NOMO-1 (cell line): ENCODE data around the gene GABPB2.
"Not testable (repeated sequence)": the region's sequence is repeated elsewhere in the genome, so short reads cannot be mapped to it uniquely, and the experiment has no call there.

Experiments
- DNase-seq, 2 experiments: peaks; one replicate each; lab custom pipeline; 2025; ENCODE audit not compliant: unreplicated experiment in 2 of 2; lab: John Stamatoyannopoulos, UW

Gene GABPB2

DNA sequence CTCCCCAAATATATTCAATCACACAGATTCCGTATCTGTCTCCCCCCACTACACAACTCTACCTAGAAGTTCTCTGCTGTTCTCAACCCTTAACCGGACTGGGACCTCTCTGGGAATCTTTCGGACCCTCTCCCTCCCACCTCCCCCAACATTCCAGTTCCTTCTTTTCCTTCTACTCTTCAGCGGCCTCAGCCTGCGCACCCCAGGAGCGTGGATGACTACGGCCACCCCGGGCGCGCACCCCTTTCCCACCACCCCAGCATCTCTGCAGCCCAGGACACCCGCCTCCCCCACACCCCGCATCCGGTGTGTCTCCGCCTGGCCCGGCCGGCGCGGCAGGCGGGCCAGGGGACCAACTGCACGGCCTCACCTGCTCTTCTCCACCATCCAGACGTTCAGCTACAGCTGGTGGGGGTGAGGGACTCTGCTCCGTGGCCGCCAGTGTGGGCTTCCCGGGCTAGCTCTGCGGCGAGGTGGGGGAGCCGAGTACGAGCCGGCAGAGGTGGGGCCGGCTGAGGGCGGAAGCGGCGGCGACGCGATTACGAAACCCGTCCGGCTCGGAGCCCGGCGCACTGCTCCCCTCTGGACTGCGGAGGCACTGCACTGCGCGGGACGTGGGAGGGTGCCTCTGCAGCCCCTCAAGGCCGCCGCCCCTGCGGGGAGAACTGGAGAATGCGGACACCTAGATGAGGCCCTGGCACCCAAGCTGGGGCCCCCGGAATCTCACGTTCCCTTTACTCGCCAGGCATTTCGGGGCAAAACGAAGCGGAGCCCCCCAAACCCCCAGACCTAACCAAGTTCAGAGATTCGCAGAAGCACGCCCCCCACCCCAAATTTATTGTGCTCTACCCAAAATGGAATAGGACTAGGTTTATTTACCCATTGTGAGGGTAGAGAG lies 11.2 kb upstream of the GABPB2 start, which contains the start of gene CDC42SE1:
Gene CDC42SE1 (minus strand): TSS at position 514 of the 898 bp plus-strand sequence. CDS start 3,892 bp downstream, outside the sequence.
- peak; percentile 86 to 87 for DNase-seq

DNA sequence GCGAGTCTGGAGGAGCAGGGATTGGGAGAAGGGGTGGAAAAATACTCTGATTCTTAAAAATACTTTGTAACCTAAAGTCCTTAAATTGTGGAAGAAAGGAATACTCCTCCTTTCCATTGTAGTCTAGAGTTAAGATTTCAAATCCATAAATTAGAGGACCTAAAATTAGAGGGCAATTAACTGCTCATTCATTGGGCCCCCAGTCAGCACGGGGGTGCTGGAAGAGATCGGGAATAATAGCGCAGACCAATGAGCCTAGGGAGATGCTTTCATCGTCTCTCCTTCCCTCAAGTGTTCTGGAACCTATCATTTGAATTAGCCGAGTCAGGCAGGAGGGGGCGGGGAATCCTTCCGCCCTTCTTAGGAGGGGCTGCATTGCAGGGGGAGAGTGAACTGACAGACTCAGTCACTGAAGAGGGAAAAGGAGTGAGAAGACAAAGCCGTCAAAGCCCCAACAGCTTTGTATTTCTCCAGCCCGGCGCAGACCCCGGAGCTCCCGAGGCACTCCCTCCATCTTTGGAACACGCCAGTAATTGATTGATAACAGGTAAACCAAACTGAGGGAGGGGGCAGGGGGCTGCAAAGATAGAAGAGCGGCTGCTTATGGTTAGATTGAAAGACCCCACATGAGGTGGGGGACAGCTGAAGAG lies 10.4 kb upstream of the GABPB2 start, which contains the start of gene MLLT11:
Gene MLLT11 (plus strand): TSS at position 391 of the 650 bp plus-strand sequence. CDS start 6,828 bp downstream, outside the sequence.
- DNase-seq, result no peak

DNA sequence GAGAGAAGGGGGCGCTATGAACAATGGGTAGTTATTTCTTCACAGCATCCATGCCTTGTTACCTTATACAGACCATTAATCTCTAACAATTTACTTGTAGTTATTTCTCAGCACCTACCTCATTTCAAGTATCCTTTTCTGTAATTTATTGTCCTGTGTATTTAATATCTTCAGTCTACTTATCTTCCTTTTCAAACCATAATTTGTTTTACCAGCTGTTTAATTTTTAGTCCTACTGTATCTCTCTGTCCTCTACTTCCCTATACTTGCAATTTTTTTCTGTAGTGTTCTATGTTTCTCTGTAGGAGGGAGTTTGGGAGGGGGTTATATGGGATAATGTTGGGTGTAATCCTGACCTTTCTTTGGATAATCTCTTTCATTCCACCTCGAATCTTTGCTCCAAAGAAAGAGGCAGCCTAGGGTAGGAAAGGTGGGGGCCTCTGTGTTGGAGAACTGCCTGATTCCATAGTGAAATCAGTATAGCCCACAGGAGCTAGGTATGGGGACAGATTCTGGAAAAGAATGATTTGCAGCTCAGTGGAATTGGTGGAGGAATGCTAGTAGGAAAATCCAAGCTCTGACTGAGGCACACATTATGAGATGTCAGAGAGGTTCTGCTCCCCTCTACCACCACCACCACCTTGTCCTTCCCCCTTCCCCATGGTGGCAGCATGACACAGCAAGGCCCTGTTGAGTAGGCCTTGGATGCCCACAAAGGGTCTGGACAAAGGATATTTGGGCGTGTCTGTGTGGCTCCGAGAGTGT lies 9.7 kb upstream of the GABPB2 start:
- DNase-seq, result no peak

DNA sequence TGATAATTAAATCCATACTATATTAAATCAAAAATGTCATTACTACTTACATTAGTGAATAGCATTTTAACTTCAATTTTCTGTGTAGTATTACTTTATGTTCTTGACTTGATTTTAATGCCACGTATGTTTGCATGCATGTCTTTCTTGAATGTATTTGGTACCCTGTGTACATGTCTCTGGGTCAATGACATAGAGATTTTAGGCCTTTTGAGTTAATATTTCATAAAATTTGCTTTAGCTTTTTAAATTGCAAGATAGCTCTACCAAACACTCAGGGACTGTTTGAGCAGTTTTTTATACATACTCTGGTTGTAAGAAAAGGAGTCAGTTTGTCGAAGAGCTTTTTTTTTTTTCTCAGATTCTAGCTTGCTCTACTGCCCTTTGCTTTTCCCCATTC lies 8.9 kb upstream of the GABPB2 start:
- DNase-seq, result no peak

DNA sequence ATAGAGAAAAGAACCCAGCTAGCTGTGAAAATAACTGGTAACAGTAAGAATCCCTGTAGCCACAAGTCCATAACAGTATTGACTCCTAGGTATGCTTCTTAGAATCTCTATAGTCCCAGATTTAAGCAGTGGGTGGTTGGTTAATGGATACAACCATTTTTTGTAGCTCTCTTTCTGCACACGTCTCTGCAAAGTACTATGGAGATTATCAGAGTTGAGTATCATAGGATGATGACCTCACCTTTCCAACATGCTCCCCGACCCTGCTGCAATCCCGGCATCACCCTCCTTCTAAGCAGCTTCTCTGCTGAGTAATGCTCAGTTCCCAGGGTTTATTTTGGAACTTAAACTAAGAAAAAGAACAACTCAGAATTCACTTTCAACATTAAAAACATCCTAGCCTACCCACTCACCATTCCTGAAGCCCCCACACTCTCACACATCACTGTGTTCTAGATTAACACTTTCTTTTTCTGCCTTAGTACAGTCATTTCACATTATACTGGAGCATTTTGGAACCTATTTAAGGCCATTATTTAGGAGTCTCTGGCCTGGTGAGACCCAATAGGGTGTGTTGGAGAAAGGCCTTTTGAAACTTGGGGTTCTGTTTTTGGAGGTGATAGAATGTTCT lies 7.7 kb upstream of the GABPB2 start:
- DNase-seq, result no peak

DNA sequence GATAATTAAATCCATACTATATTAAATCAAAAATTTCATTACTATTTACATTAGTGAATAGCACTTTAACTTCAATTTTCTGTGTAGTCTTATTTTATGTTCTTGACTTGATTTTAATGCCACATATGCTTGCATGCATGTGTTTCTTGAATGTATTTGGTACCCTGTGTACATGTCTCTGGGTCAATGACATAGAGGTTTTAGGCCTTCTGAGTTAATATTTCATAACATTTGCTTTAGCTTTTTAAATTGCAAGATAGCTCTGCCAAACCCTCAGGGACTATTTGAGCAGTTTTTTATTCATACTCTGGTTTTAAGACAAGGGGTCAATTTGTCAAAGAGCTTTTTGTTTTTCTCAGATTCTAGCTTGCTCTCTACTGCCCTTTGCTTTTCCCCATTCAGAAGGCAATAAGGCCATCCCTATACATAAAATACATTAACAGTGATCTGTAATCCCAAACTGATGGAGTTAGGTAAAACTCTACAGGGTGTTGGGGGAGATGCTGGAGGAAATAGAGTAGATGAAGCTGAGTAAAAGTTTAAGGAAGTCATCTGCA lies 5.4 kb upstream of the GABPB2 start:
- no peak for DNase-seq

DNA sequence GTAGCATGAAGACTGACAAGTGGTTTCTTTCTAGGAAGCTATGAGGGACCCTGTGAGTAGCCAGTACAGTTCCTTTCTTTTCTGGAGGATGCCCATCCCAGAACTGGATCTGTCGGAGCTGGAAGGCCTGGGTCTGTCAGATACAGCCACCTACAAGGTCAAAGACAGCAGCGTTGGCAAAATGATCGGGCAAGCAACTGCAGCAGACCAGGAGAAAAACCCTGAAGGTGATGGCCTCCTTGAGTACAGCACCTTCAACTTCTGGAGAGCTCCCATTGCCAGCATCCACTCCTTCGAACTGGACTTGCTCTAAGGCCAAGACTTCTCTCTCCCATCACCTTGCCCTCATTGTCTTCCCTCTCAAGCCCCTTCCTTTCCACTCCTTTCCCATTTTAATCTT lies 3.4 kb upstream of the GABPB2 start:
- no peak for DNase-seq

DNA sequence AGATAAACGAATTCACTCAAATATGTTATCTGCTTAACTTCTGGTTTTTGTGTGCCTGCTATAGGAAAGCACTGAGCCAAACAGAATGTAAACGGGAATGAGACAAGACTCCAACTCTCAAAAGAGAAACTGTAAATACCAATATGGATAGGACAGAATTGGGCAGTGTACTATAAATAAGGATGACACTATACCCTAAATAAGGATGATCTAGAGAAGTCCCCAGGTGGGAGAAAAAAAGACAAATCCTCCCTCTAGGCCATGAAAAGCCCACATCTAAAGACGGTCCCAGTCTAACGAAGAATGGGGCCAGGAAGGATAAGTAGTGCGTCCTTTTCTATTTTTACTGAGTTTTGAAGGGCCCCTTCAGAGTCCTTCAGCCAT lies 1.5 kb upstream of the GABPB2 start:
- no peak for DNase-seq

DNA sequence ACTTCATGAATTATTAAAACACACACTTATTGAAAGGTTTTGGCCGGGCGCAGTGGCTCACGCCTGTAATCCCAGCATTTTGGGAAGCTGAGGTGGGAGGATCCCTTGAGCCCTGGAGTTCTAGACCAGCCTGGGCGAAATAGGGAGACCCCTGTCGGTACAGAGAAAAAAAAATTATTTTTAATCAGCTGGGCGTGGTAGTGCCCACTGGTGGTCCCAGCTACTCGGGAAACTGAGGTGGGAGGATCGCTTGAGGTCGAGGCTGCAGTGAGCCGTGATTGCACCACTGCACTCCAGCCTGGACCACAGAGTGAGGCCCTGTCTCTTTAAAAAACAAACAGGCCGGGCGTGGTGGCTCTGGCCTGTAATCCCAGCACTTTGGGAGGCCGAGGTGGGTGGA lies 1.7 kb downstream of the GABPB2 start:
- DNase-seq, result no peak

DNA sequence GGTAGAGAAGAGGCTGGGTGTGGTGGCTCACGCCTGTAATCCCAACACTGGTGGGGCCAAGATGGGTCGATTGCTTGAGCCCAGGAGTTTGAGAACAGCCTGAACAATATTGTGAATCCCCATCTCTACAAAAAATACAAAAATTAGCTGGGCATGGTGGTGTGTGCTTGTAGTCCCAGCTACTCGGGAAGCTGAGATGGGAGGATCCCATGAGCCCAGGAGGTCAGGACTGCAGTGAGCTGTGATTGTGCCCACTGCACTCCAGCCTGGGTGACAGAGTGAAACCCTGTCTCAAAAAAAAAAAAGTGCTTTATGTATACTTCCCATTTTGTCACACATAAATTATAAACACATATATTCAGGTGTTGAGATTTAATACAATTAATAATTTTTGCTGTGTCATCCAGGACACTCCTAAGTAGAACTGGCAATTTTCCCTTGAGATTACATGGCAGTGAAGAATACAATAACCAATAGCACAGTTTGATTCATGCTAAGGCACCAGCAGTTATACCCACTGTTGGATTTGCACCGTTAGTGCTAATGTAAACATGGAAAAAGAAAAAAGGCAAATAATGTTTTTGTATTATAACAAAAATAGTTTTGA lies 15.5 kb downstream of the GABPB2 start:
- DNase-seq, result no peak

DNA sequence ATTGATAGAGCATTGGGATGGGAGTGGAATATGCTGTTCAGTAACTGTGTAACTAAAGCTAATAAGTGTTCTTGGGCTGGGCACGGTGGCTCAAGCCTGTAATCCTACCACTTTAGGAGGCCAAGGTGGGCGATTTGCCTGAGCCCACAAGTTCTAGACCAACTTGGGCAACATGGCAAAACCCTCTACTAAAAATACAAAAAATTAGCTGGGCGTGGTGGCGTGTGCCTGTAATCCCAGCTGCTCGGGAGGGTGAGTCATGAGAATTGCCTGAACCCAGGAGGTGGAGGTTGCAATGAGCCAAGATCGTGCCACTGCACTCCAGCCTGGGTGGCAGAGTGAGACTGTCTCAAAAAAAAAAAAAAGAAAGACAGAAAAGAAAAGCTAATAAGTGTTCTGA lies 26.9 kb downstream of the GABPB2 start:
- DNase-seq, result not testable (repeated sequence)

DNA sequence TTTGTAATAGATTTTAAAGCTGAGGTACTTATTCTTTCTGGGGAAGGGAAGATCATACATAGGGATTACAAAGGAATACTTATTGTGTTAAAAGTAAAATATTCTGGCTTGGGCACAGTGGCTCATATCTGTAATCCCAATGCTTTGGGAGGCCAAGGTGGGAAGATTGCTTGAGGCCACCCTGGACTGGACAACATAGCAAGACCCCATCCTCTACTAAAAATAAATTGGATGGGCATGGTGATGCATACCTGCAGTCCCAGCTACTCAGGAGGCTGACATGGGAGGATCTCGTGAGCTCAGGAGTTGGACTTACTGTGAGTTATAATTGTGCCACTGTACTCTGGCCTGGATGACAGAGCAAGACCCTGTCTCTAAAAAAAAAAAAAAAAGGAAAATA lies 27.6 kb downstream of the GABPB2 start:
- no peak for DNase-seq

DNA sequence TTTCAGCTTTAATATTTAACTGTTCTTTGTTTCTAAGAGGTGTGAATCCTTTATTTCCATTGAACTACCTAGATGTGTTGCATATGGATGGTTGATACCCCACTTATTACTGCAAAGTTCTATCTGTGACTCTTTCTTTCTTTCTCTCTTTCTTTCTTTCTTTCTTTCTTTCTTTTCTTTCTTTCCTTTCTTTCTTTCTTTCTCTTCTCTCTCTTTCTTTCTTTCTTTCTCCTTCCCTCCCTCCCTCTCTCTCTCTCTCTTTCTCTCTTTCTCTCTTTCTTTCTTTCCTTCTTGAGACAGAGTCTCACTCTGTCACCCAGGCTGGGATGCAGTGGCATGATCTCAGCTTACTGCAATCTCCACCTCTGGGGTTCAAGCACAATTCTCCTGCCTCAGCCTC lies 34.1 kb downstream of the GABPB2 start:
- no peak for DNase-seq

DNA sequence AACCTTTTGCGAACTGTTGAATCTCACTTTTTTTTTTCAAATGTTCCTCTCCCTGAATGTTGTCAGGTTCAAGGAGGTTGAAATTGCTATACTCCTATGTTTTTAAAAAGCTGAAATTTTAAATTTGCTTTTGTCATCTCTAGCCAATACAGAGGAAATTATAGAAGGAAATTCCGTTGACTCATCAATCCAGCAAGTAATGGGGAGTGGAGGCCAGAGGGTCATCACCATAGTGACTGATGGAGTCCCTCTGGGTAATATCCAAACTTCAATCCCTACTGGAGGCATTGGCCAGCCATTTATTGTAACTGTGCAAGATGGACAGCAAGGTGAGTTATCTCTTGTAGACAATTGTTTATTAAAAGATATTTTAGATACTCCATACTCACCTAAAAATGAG lies 36.3 kb downstream of the GABPB2 start:
- DNase-seq, result no peak

DNA sequence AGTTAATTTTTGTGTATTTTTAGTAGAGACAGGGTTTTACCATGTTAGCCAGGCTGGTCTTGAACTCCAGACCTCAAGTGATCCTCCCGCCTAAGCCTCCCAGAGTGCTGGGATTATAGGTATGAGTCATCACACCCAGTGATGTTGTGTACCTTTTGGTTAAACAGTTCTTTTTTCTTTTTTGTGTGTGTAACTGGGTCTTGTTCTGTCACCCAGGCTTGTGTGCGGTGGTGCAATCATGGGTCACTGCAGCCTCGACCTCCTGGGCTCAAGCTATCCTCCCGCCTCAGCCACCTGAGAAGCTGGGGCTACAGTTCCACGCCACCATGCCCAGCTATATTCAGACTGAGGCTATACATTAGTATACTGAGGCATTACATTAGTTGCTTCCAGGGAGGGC lies 37.8 kb downstream of the GABPB2 start:
- no peak for DNase-seq

DNA sequence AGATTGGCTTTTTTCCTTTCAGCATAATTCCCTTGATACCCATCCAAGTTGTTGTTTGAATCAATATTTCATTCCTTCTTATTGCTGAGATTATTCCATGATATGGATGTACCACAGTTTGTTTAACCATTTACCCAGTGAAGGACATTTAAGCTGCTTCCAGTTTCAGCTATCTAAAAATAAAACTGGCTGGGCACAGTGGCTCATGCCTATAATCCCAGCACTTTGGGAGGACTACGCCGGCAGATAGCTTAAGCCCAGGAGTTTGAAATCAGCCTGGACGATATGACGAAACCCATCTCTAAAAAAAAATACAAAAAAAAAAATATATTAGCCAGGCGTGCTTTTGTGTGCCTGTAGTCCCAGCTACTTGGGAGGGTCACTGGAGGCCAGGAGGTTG lies 43.3 kb downstream of the GABPB2 start:
- no peak for DNase-seq

DNA sequence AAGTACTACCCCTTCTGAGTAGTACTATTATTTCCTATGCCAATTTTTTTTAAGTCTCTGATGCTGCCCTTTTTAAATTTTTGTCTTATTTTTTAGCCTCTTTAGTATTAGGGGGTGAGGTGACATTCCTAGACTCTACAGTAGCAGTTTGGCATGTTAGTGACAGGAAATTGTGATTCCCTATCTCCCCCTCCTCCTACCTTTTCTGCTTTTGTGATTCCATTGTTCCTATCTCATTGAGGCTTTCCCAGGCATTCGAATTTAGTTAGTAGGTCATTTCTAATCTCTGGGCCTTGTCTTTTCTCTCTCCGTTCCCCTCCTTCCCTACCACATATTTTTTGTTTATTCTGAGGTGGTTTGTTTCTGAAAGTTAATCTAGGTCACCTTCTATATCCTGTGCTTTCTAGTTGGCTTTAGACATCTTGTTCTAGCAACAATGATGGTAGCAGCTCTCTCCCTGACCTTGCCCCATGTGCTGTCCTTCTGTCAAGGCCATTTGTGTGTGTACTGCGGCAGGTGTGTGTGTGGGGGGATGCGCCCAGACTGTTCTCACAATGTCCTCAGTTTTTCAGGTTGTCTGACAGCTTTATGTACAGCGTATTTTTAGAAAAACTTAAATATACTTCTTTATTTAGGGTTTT lies 54.3 kb downstream of the GABPB2 start:
- DNase-seq, result no peak

DNA sequence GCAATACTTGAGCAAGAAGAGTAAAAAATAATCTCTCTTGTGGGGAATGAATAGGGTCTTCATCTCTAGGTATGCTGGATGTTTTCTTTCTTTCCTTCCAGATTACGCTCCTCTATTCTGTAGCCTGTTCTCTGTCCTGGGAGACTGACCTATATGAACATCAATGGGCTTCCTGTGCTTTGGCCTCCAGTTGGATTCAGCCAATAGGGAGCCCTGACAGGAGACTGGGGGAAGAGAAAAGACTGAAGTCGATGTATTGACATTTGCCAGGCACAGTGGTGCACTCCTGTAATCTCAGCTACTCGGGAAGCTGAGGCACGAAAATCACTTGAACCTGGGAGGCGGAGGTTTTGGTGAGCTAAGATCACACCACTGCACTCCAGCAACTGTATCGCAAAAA lies 58.2 kb downstream of the GABPB2 start:
- DNase-seq, result no peak

DNA sequence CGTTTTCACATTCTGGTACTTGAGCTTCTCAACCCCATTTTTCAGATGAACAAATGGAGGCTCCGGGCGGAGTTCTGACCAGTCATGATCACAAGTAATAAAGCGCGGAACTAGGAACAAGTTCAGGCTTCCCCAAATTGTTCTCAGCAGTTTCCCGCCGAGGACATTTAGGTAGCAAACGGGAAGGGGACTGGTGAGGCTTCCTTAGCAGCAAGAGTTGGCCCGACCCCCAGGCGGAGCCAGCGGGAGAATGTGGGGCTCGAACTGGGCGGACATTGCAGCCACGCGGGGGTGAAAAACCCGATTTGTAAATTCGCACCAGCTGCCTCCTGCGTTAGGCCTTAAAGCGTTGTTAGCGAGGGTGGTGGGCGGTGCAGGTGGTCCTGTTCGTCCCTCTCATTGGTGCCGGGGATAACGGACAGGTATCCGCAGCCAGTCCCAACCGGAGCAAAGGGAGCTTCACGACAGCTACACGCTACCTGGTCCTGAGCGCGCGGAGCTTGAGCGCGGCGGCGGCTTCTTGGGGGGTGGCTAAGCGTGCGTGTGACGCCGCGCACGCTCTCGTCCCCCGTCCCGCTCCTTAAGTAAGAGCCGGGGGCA lies 60.5 kb downstream of the GABPB2 start:
- DNase-seq, result peak in 1 of 2 experiments; percentile 14
